GM21576 (cell line): Measurements from ENCODE around the gene ELFN1.

Experiments used
- ATAC-seq: cut with Tn5 transposase; IDR thresholded peaks from one replicate; pipeline ENCODE4 v1.9.1; 2021; ENCODE audit warnings: mild to moderate bottlenecking, moderate library complexity; ENCODE audit not compliant: unreplicated experiment

The ELFN1 gene

DNA sequence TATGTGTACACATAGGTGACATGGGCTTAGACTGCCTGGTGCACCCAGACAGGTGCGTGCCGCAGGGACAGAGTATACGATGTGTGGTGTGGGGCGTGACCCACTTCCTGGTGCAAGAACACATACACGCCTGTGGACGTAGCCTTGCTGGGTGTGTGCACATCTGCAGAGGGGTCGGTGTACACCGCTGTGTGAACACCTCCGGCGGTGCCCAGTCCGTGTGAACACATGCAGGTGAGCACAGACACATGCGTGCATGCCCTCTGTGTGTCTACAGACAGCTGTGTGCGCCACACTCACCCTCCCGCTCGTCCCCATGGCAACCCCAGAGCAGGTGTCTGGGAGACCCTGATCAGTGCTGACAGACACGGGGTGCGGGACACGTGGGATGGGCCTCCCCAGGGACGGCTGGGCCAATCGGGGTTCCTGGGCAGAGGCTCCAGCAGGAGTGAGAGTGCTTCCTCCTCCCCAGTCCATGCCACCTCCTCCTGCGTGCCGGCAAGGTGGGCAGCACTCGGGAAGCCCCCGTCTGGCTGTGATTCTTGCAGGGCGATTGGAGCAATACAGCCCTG, 23.4 kb downstream of the ELFN1 start:
- ATAC-seq: no peak

DNA sequence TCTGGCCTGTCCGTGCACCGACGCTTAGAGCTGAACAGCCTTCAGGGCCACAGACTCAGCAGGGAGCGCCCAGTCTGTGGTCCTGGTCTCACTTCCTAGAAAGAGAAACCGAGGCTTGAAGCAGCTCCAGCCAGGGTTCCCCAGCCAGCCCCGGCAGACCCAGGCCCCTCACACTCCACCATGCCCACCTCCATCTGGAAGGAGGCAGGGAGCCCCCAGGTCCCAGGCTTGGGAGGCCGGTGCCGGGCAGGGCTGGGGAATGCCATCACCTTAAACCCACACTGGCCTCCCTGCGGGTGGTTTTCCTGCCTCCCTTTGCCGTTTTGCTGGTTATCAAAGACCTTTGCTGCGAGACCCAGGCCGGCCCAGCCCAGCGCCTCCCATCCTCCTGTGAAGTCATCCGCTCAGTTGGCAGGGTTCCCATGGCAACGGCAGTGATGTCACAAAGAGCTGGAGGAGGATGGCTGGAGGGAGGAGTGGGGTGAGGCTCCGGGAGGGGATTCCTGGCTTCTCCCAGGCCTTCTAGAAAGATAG, 24.0 kb downstream of the ELFN1 start:
- ATAC-seq: no peak

DNA sequence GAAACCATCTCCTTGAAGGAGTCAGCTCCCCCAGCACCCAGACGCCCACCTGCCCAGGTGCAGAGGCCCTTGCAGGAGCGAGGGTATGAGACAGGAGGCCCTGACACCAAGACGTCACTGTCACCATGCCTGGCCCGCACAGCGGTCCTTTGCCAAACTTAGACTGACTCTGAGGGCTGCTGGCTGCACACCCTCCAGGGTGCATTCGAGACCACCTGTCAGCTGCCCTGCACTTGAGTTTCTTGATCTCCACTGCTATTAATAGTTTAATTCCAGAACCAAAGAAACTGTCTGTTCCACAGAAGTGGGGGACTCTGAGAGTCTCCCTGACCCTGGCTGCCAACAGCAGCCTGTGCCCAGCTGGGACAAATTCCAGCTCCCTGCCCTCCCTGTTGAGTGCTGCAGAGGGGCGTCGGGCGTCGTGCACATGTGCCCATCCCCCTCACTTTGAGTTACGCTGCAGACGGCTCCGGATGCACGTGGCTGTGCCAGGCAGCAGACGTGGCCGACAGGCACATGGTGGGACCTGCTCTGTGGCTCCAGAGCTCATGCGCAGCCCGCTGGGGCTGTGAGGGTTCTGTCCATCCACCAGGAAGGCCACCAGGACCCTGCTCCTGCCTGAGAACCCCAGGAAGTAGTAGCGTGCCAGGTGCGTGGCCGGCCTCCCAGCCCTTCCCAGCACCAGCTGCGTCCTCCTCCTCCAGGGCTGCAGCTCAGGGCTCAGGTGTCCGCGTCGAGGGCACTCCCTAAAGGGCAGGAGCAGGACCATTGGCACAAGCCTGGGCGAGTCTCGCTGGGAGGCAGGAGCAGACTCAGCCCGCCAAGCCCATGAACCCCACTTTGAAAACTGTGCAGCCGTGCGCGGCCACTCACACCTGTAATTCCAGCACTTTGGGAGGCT, 24.8 kb downstream of the ELFN1 start:
- ATAC-seq: no peak

DNA sequence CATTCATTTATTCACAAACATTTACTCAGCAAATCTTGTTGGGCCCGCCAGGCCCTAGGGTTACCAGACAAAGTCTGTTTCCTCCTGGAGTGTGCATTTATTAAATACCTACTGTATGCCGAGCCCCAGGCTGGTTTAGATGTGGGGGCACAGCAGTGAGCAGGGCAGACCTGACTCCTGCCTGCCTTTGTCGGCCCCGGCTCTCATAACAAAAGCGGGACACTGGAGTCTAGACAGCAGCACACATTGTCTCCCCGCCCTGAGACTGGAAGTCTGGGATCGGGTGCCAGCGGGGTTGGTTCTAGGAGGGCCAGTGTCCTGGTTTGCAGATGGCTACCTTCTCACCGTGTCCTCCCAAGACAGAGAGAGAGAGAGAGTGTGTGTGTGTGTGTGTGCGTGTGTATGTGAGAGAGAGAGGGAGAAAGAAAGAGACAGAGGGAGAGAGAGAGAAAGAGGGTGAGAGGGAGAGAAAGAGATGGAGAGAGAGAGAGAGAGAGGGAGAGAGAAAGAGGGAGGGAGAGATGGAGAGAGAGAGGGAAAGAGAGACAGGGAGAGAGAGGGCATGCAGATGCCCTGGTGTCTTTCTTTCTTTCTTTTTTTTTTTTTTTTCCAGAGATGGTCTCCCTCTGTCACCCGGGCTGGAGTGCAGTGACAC, 25.9 kb downstream of the ELFN1 start:
- no peak for ATAC-seq

DNA sequence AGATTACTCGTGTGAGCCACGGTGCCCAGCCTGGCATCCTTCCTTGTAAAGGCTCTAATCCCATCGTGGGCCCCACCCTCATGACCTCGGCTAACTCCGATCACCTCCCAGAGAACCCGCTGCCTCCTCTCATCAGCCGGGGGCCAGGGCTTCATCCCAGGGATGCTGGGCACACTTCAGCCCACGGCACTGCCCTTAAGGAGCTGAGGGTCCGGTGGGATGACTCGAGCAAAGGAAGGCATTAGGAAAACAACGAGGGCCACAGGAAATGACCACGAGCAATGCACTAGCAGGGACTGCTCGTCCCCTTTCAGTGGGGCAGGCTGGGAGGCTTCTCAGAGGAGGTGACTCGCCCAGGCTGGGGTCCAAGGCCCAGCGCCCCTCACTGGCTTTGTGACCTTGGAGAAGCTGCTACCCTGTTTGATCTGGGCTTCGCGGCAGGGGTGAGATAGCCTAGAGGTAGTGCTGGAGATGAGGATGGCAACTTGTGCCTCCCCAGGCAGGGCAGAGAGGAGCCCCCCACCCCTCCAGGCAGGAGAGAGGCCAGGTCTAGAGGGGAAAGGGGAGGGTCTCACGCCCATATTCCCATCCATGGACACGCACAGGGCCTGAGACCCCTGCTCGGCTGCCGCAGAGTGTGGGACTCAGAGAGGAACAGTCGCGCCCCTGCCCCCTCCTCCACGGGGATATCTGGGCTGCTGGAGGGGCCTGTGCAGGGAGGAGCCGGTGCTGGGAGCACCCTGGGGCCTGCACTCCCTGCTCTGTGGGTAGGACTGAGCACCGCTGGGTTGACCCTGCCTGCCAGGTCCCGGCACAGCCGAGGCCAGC, 26.8 kb downstream of the ELFN1 start:
- no peak for ATAC-seq

DNA sequence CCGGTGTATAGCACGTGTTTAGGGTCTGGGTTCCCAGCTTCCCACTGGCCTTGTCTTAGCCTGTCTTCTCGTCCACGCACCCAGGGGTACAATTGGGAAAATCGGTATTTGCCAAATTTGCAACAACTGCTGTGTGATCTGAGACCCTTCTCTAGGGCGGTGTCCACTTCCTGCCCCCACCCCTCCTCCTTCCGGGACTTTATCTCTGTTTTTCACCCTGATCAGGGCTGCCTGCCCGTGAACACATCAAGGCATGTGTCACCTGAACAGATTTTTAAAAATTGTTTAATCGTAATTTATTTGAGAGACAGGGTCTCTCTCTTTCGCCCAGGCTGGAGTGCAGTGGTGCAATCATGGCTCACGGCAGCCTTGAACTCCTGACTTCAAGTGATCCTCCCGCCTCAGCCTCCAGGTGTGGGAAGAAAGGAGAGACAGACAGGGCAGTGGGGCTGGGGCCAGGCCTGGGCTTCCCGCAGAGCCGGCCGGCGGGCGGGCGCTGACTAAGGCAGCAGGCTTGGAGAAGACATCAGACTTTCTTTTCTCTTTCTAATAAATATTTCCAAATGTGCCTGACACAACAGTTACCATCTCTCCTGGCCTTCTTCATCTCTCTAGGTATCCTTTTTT, 27.5 kb downstream of the ELFN1 start:
- no peak for ATAC-seq

DNA sequence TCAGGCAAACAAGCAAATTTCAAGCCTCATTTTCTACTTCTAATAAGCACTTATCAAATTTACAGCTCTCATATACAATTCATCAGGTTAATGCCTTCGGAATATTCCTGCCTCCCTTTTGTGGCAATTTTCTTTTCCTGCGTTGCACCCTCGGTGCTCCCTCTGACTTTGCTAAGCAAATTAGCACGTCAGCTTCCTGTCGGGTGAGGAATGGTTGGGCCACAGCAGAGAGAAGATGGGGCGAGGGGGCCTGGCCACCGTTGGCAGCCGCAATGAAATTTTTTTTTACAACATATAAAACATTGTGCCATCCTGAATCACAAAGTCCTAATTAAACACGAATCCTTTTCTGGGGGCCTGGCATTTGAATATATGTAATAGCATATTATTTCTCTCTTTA, 28.1 kb downstream of the ELFN1 start:
- ATAC-seq: no peak

DNA sequence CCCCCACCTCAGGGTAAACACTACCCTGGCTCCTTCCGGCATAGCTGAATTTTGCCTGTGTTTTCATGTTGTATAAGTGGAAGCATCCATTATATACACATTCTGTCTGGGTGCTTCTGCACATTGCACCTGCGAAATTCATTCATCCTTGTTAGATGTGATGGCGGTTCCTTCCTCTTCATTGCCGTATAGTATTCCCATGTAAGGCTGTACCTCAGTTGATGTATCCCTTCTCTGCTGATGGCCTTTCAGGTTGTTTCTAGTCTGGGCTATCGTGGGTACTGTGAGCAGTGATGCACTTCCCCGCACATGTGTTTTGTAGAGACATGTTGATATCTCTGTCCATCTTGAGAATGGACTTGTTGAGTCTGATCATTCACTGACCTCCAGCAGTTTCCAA, 28.9 kb downstream of the ELFN1 start:
- ATAC-seq: no peak

DNA sequence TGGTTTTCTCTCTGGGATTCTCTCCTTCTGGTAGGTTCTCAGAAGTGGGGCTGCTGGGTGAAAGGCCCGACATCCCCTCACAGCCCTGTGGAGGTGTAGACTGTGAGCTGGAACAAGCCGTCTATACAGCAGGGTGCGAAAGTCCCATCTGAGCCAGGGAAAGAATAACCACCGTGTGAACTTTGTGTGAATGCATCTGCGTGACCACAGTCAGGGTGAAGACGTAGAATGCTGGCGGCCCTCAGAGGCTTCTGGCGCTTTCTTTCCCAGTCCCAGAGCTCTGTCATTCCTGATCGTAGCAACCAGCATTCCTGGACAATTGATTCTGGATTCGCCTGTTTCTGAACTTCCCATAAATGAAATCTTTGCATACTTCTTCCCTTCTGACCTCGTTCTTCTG, 30.0 kb downstream of the ELFN1 start:
- no peak for ATAC-seq

DNA sequence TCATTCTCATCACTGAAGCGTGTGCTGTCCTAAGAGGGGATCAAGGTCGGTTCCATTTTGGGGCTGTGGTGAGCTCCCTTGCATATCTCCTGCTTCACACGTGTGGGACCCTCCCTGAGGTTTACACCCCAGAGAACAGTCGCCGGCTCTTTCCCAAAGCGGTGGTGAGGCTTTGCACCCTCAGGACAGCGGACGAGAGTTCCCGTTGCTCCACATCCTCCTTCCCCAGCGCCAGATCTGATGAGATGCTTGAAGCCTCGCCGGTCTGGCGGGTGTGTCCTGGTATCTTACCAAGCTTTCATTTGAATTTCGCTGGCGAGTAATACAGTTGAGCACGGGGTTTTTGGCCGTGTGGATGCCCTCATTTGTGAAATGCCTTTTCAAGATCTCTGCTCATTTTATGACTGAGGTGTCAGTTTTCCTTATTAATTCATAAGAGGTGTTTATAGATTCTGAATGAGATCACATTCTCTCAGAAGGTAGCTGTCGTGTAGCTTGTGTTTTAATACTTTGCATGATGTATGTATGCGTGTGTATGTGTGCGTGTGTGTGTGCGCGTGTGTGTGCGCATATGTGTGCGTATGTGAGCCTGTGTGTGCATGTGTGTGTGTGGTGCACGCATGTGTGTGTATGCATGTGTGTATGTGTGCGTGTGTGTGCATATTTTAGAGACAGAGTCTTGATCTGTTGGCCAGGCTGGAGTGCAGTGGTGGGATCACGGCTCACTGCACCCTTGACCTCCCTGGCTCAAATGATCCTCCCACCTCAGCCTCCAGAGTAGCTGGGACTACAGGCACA, 30.7 kb downstream of the ELFN1 start:
- ATAC-seq: no peak

DNA sequence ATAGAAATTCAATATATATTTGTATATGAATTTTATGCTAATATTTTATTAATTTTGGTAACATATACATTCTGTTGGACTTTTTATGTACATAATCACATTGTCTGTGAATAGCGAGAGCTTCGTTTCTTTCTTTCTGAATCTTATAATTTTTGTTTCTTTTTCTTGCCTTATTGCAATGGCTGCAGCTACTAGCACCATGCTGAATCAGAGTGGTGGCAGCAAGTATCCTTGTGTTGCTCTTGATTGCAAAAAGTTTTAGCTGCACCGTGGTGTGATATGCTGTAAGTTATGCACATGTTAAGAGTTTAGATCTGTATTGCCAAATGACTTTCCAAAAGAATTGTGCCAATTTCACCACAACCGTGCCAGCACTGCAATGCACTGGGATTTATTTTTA, 32.6 kb downstream of the ELFN1 start:
- ATAC-seq: no peak

DNA sequence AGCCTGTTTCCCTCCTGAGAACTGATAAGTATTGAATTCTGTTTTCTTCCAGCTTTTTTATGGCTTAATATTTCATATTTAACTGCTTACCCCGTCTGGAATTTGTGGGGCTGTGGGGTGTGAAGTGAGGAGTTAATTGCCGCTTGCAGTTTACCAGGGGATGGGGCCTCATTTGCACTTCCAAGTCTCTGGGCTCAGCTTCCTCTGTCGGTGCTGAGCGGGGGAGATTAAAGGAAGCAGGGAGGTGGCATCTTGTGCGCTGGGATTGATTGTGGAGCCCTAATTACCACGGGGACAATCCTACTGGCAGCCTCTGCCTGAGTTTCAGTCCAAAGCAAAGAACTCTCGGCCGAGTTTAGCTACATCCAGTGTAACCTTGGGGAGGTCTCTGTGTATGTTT, 33.4 kb downstream of the ELFN1 start:
- ATAC-seq: no peak

DNA sequence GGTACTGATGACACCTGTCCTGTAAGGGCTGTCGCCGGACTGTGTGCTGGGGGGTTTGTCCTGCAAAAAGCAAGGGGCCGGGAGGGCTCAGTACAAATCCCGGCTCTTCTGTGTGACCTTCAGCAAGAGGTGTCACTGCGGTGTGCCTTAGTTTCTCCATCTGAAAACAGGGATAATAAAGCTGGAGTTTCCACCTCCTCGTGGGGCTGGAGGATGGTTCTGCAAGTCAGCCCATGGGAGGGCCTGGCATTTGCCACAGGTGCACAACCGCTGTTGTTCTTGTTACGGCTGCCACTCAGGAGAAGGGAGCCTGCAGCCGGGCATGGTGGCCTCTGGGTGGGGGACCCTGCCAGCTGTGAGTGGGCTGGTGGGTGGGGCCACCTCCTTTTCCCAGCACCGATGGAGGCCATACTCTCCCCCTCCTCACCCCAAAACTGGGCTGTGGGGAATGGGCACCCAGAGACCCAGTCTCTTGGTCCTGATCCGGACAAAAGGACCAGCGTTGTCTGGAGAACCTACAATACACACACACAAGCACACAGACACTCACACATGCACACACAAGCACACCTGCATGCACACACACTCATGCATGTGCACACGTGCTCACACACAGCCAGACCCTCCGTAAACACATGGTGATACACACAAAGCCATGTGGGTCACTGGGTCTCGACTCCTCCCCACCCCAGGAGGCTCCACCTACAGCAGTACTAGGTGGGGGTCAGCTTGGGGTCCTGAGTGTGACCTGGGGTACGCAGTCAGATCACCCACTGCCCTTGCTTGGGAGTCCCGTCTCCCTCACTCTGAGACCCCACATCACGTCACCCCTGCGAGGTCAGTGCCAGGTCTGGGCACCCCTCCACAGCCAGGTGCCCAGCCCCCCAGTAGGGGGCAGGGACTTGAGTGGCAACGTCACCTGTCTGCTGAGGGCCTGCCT, 34.1 kb downstream of the ELFN1 start:
- no peak for ATAC-seq

DNA sequence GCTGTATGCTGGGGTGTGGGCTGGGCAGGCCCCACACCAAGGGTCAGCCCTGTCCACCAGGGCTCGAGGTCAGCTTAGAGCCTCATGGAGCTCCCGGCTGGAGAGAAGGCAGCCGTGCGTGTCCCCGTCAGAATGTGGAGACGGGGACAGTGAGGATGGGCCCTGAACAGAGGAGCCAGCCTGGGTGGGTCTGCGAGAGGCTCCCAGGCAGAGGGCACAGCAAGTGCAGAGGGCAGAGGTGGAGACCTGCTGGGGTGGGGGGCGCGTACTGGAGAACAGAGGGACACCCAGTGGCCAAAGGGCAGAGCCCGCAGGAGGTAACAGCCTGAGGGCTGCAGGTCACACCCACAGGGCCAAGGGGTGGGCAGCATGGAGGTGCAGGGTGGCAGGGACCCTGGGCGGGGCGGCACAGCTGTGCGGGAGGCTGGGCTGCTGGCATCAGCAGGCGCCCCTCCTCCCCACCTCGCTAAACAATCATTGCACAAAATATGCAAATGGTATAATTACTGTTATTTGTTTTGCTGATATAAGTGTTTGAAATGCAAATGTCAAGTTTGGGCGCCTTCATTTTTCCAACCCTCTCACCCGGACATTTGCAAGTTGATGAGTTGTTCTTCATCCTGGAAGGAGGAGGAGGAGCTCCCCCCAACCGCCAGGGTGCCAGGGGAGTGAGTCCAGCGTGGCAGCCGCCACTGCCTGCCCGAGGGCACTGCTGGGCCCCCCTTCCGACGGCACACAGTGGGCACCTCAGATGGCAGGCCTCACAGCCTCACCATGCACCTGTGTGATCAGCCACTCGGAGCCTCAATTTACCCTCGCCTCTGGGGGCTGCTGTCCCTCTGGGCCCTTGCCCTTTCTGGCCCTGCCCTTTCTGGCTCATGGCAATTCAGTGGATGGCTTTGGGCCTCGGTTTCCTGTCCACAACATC, 35.0 kb downstream of the ELFN1 start:
- no peak for ATAC-seq

DNA sequence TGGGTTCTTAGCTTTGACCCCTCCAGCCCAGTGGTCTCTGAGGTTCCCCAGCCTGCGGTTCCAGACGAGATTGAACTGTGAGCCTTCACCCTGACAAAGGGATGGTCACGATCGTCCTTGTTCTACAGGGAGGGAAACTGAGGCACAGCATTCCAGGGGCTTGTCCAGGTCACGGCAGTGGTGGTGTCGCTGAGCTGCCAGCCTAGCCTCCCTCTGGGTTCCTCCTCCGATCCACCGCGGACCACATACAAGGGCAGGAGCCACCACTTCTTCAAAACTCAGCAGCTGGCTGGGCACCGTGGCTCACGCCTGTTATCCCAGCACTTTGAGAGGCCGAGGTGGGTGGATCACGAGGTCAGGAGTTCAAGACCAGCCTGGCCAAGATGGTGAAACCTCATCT, 35.8 kb downstream of the ELFN1 start:
- no peak for ATAC-seq

DNA sequence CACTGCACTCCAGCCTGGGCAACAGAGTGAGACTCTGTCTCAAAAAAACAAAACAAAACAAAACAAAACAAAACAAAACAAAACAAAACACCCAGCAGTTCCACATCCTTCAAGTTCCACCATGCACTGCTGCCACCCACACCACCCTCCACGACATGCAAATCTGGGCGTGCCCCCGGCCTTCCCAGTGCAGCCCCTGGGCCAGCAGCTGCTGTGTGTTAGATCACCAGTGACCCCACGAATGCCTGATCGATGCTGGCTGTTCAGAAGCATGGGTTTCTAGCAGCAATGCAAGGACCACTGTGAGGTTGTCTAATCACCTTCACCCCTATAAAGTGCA, 36.3 kb downstream of the ELFN1 start:
- ATAC-seq: no peak

DNA sequence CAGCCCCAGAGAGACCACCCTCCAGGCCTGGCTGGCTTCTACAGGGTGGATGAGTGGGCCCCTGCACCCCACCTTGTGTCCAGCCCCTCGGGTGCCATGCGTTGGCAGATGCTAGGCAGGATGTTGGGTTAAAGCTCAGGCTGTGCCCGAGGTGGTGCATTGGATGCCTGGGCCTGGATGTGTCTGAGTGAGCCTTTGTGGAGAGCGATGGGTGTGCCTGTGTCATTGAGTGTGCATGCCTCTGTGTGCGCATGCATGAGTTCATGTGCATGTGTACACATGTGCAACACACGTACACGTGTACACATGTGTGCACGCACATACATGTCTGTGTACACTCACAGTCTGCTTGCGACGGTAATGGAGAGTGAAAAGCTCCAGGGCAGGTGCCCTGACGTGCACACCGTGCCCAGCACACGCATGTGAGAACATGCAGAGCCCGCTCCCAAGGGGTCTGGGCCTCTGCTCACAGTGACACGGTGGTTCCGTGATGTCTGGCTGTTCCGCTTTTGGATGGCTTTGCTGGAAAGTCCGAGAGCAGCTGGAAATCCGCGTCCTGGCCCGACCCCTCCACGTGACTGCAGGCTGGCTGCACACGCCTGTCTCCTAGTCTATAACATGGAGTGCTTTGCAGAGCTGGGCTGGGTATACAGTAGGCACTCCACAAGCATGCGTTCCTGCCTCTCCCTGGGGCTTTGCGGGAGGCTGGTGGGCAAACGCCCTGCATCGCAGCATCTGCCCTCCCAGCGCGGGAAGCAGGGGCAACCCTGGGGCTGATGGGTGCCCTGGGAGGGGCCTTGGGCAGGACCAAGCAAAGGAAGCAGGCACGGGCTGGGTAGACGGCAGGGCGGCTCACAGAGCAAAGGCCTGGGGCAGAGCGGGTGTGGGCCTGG, 36.9 kb downstream of the ELFN1 start:
- no peak for ATAC-seq
